ENCODE data around the gene GNA14. TPM values are rescaled to one million over a fixed set of nuclear protein-coding genes. Genes with fewer than 3 reads are reported as not detected.

The GNA14 gene
- total RNA-seq, 1 donor from 2014 or later = not detected

GRCh38 chr9:77488439-77489126 is 159.5 kb downstream of the GNA14 start:
- Mint-ChIP-seq H3K27me3 (ENCODE audit: unreplicated experiment) (peaks cover 9% of the 10 kb centered on the region), H3K4me1 (ENCODE audit: unreplicated experiment) (no peaks in the 10 kb centered on the region), H3K27ac (ENCODE audit: unreplicated experiment) (no peak overlapping the region), H3K36me3 (ENCODE audit: unreplicated experiment) (peaks cover 2% of the 10 kb centered on the region), H3K9me3 (ENCODE audit: unreplicated experiment) (peaks cover 19% of the 10 kb centered on the region), H3K4me3 (ENCODE audit: unreplicated experiment) (no peak overlapping the region)
- no peak for DNase-seq (ENCODE audit: extremely low spot score, unreplicated experiment)
- TF ChIP-seq CTCF (IDR thresholded peaks at IDR 0.05) = peak; percentile 66

- no peak overlapping the region for H3K4me3 Mint-ChIP-seq (ENCODE audit: unreplicated experiment)
- no peak for DNase-seq (ENCODE audit: extremely low spot score, unreplicated experiment)
- TF ChIP-seq CTCF (IDR thresholded peaks at IDR 0.05) = no peak
- H3K4me1 Mint-ChIP-seq (ENCODE audit: unreplicated experiment) = no peaks in the 10 kb centered on the region
- H3K27ac Mint-ChIP-seq (ENCODE audit: unreplicated experiment) = no peak overlapping the region
- peaks cover 17% of the 10 kb centered on the region for H3K9me3 Mint-ChIP-seq (ENCODE audit: unreplicated experiment)
- peaks cover 20% of the 10 kb centered on the region for H3K27me3 Mint-ChIP-seq (ENCODE audit: unreplicated experiment)
- no peaks in the 10 kb centered on the region for H3K36me3 Mint-ChIP-seq (ENCODE audit: unreplicated experiment)
These were observed 161.2 kb downstream of the GNA14 start for GRCh38 chr9:77486968-77487367.

GRCh38 chr9:77486463-77486862 is 161.7 kb downstream of the GNA14 start:
- no peak for TF ChIP-seq CTCF (IDR thresholded peaks at IDR 0.05)
- H3K27ac Mint-ChIP-seq (ENCODE audit: unreplicated experiment) = no peak overlapping the region
- DNase-seq (ENCODE audit: extremely low spot score, unreplicated experiment) = no peak
- no peaks in the 10 kb centered on the region for H3K4me1 Mint-ChIP-seq (ENCODE audit: unreplicated experiment)
- H3K9me3 Mint-ChIP-seq (ENCODE audit: unreplicated experiment) = peaks cover 12% of the 10 kb centered on the region
- H3K4me3 Mint-ChIP-seq (ENCODE audit: unreplicated experiment) = no peak overlapping the region
- H3K27me3 Mint-ChIP-seq (ENCODE audit: unreplicated experiment) = peaks cover 23% of the 10 kb centered on the region
- no peaks in the 10 kb centered on the region for H3K36me3 Mint-ChIP-seq (ENCODE audit: unreplicated experiment)

GRCh38 chr9:77475641-77476473 is 172.3 kb downstream of the GNA14 start:
- Mint-ChIP-seq H3K36me3 (ENCODE audit: unreplicated experiment) (no peaks in the 10 kb centered on the region), H3K27ac (ENCODE audit: unreplicated experiment) (peak overlapping the region; percentile 21), H3K9me3 (ENCODE audit: unreplicated experiment) (peaks cover 18% of the 10 kb centered on the region), H3K4me1 (ENCODE audit: unreplicated experiment) (peaks cover 17% of the 10 kb centered on the region), H3K4me3 (ENCODE audit: unreplicated experiment) (no peak overlapping the region), H3K27me3 (ENCODE audit: unreplicated experiment) (no peaks in the 10 kb centered on the region)
- no peak for DNase-seq (ENCODE audit: extremely low spot score, unreplicated experiment)
- TF ChIP-seq CTCF (IDR thresholded peaks at IDR 0.05) = no peak

GRCh38 chr9:77474936-77475335 is 173.2 kb downstream of the GNA14 start:
- Mint-ChIP-seq H3K27ac (ENCODE audit: unreplicated experiment) (no peak overlapping the region), H3K27me3 (ENCODE audit: unreplicated experiment) (no peaks in the 10 kb centered on the region), H3K4me3 (ENCODE audit: unreplicated experiment) (no peak overlapping the region), H3K4me1 (ENCODE audit: unreplicated experiment) (peaks cover 17% of the 10 kb centered on the region), H3K9me3 (ENCODE audit: unreplicated experiment) (peaks cover 18% of the 10 kb centered on the region), H3K36me3 (ENCODE audit: unreplicated experiment) (no peaks in the 10 kb centered on the region)
- DNase-seq (ENCODE audit: extremely low spot score, unreplicated experiment) = no peak
- TF ChIP-seq CTCF (IDR thresholded peaks at IDR 0.05) = no peak
